AG20443 (cell line): ENCODE data around the gene PJA2.
"Not testable (repeated sequence)": the region's sequence is repeated elsewhere in the genome, so short reads cannot be mapped to it uniquely, and the experiment has no call there.

ENCODE experiments used
- DNase-seq: peaks from one replicate; pipeline ENCODE4 v3.0.0; 2012; ENCODE audit warnings: low spot score, mixed read lengths

The PJA2 gene, protein sequence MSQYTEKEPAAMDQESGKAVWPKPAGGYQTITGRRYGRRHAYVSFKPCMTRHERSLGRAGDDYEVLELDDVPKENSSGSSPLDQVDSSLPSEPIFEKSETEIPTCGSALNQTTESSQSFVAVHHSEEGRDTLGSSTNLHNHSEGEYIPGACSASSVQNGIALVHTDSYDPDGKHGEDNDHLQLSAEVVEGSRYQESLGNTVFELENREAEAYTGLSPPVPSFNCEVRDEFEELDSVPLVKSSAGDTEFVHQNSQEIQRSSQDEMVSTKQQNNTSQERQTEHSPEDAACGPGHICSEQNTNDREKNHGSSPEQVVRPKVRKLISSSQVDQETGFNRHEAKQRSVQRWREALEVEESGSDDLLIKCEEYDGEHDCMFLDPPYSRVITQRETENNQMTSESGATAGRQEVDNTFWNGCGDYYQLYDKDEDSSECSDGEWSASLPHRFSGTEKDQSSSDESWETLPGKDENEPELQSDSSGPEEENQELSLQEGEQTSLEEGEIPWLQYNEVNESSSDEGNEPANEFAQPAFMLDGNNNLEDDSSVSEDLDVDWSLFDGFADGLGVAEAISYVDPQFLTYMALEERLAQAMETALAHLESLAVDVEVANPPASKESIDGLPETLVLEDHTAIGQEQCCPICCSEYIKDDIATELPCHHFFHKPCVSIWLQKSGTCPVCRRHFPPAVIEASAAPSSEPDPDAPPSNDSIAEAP

DNA sequence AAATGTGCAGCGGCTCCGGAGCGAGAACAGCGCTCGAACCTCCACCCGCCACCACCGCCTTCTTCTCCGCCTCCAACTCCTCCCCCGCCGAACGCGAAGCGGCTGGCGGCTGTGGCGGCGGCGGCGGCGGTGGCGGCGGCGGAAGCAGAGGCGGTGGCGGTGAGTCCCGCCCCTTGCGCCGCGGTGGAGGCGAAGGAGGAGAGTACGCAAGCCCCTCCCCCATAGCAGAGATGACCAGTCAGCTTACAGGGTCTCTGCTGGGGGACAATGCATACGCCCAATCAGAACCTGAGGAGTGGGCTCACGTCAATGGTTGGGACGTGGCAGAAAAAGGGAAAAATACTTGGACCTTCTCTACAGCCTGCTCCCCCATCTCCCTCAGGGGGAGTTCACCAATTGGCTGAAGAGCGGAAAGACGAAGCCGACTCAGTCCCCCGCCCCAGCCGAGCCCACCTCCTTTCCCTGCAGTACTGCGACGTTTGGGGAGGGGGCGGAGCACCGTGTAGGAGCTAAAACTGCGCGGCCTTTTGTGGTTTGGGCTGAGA, at the start of gene PJA2:
Gene PJA2 (minus strand): TSS at position 131 of the 545 bp plus-strand sequence. CDS start 26,541 bp downstream, outside the sequence.
- DNase-seq, result peak; percentile 96

DNA sequence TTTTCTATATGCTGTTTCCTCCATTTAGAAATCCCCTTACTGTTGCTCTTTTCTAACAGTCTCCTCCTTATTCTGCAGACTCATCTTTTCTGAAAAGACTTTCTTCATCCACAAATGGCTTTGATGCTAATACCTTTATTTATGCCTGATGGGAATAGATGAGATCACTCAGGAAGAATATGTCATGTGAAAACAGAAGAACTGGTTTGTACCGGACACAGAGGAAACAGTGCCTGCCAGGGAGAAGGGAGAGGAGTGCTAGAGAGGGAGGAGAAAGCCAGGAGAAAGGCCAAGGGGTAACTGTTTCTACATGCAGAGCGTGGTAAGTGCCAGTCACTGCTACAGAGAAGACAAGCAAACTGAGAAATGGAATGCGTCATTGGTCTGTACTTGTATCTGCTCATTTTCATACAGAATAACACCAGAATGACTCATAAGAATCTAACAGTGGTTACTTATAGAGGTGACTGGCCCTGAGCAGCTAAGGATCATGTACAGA, 45.9 kb upstream of the PJA2 start:
- peak; percentile 80 for DNase-seq

DNA sequence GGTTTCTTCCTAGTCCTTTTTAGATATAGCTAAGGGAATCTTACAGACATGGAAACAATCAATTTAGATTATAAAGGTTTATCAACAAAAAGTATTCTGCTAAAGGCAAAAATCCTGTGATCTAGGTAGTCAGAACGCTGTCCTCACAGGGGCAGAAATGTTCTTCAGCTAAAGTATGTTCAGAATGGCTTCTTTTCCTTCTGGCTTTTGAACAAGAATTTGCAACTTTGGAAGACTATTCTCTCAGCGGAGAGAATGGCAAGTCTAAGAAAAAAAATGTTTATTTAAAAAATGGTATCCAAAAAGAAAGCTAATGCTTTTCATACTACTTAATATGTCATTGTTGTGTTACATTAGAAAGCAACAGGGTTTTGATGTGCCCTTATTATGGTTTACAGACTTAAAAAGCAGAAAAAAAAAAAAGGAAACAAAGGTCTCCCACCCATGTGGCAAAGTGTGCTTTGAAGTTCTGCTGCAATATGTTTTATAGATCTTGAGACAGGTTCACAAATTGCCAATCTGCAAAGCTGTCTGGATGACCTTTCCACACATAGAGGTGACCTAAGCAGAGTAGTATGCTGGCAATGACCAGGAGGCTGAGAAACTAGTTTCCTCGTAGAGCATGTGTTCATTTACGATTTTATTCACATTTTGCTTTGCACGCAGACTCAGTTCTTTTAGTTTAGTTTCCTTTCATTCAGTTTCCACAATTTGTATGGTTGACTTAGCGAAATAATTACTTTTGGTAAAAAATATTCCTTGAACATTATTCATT, 45.1 kb upstream of the PJA2 start:
- DNase-seq, result peak; percentile 61

DNA sequence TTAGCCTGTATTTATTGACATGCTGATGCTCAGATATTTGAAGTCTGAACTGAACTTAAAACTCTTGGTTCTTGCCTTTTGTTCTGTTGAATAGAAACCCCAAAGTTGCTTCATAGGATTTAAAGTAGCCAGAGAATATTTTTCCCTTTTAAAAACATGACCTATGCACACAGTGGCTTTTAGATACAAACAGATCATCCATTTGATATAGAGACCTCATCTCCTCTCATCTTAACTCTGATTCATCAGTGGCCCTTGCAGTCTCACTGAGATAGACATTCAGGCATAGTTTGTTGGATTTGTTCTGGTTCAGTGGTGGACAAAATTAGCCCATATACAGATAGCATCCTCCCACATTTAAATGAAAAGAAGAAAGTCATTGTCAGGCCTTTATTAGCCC, 43.5 kb upstream of the PJA2 start:
- DNase-seq, result no peak

DNA sequence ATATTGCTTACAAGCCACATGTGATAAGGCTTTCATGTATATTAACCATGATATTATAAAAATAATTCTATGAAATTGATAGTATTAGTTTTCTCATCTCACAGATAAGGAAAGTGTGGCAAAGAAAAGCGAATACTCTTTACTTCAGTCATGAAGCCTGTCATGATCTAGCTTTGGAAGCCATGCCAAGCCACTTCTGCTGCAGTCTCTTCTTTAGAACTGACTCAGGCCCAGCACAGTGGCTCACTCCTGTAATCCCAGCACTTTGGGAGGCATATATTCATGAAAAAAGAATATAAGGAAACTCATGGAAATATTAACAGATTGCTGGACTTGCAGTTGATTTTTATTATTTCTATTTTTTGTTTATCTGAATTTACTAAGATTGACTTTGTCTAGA, 42.9 kb upstream of the PJA2 start:
- no peak for DNase-seq

DNA sequence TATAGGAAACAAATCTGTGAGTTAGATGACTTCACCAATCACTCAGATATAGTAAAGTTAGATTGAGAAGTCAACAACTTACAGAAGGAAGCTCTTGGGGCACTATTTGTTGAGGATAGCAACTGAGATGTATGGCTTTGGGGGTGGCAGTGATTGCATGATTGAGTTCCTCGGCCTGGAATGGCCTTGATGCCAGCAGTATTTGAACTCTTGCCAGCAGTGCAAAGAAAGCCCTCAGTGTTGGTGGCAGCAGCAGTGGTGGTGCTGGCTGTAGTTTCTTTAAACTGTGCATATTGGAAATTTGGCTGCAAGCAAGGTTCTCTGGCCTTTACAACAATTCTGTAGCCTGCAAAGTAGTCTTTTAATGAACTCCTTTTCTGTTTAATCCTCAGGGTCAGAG, 41.4 kb upstream of the PJA2 start:
- no peak for DNase-seq

DNA sequence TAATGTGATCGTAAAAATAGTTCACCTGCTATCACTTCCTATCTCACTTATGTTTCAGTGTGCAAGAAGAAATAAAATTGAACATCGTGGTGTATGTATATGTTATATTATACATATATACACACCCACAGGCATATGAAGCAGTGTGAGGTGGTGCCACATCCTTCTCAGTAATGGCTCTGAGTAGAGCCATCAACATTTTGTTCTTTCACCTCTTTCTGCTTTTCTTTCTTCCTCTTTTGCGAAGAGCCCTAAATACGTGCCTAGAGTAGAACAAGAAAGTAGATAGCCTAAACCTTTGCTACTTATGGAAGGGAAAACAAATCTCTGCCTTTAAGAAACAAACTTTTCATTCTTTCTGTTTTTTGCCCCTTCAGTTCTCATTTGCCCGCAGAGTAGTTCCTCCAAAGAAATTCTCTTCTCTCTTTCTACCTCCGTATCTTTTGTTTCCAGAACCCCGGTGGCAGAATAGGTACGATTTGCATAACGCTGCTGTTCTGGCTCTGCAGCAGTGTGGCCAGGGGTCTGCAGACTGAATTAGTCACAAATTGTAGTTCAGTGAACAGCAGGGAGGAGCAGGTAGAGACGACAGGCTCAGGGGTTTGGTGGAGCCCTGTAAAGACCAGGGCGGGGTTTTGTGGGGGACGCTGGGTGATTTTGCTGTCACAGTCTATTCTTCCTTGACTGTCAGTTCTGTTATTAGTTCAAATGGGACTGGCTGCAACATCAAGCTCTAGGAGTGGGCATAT, 40.5 kb upstream of the PJA2 start:
- no peak for DNase-seq

DNA sequence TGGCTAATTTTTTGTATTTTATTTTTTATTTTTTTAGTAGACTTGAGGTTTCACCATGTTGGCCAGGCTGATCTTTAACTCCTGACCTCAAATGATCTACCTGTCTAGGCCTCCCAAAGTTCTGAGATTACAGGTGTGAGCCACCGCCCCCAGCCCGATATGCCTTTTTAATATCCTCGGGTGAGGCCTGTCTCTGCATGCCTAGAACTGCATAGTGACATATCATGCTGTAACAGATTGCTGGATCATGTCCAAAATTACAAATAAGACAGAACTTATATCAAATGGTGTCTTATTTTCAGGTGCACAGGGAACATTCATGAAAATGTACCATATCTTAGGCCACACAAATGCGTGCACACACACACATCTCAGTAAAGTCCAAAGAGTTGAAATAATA, 39.1 kb upstream of the PJA2 start:
- no peak for DNase-seq

DNA sequence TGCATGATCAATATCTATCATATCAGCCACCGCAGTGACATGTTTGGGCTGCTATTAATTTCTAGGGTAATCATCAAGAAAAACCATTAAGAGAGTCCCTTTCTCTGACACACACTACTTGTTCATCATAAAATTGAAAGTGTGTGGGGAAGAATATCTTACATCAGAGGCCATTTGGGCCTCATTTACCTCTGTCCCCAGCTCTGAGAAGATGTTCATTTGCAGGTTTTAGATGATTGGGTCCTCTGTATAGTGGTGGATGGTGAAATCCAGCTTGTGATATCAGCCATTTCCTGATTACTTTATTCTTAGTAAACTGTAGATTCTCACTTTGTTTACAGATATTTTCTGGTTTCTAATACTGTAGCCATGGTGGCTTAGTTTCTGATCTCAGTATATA, 29.8 kb upstream of the PJA2 start:
- no peak for DNase-seq

DNA sequence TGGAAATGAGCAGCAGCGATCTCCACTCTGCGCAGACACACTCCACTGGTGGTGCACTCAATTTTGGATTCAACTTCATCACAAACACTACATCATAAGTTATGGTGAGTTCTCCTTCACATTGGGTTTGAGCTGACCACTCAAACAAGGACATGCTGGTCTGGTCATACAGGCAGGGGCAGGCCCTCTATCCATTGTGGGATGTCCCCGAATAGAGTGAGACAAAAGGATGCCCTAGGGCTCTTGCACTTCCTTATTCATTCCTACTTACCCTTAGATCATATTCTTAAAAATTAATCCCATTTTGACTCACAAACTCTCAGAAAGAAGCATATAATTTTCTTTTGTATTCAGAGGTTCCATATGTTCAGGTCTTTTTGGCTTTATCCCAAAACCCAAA, 16.3 kb upstream of the PJA2 start:
- no peak for DNase-seq

DNA sequence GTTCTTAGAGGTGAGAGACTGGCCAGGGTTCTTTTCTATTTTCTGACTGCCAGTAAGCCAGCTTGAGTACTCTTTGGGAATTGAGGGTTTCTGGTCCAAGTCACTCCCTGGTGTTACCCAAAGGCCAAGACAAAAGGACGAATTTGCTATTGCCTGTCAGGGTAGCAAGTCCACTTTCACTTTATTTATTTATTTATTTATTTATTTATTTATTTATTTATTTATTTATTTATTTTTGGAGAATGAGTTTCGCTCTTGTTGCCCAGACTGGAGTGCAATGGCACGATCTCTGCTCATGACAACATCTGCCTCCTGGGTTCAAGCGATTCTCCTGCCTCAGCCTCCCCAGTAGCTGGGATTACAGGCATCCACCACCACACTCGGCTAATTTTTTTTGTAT, 15.7 kb upstream of the PJA2 start:
- DNase-seq, result not testable (repeated sequence)

DNA sequence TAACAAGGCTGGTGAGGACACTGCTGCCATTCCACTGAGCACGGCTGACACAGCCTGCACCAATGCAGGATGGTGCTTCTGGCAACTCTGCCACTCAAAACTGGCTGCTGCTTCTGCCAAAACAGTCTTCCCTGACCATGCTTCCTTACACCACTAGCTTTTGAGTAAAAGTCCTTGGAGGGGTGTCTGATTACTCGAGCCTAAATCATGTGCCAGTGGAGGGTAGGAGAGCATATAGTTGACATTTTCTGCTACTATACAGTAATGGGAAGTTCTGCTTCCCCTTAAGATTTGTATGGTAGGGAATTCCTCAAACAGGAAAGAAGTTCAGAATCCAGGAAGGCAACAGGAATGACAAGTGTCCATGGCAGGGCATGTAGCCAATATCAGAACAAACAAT, 12.2 kb upstream of the PJA2 start:
- DNase-seq, result no peak

DNA sequence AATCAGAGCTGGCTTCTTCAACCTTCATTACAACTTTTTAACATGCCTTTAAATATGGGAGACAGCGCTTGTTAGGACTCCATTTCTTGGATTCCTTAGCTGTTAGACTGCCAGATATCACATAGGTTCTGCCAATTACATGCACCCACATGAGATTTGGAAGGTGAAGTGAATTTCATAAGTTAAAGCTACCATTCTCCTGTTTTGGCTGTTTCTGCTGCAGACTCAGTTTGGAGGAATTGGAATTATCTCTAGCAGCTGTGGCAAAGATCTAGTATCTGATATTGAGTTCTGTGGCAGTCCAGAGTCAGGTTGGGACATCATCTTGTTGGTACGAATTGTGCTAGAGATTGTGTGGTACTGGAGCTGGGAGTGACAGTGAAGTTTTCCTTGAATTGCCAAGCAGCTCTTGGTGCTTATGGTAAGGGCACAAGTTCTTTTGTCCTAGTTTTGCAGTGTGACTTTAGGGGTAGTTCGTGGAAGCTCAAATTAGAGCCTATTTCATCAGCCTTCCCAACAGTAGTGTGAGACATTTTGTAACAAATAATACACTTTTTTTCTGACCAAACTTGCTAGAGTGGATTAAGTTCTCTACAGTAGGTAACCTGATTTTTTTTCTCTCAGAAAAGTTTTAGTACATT, 9.1 kb upstream of the PJA2 start:
- DNase-seq, result no peak

DNA sequence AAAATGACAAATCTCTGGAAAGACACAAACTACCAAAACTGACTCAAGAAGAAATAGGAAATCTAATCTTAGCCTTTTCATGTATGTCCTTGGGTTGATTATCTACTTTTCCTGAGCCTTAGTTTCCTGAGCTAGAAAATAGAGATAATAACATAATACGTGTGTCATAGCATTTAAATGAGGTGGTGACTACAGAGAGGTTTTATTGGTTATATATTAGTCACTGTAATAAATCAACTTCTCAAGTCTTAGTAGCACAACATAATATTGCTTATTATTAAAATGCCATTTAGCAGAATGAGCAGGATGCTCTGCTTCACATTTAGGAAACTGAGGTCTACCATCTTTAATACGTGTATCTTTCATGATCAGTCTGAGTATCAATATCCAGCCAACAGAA, 7.1 kb upstream of the PJA2 start:
- no peak for DNase-seq

DNA sequence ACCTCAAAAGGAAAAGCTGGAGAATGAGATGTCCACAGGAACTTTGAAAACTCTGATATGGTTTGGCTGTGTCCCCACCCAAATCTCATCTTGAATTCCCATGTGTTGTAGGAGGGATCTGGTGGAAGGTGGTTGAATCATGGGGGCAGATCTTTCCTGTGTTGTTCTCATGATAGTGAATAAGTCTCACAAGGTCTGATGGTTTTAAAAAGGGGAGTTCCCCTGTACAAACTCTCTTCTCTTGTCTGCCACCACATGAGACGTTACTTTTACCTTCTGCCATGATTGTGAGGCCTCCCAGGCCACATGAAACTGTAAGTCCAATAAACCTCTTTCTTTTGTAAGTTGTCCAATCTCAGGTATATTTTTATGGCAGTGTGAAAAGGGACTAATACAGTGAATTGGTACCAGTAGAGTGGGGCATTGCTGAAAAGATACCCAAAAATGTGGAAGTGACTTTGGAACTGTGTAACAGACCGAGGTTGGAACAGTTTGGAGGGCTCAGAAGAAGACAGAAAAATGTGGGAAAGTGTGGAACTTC, 4.2 kb upstream of the PJA2 start:
- not testable (repeated sequence) for DNase-seq

DNA sequence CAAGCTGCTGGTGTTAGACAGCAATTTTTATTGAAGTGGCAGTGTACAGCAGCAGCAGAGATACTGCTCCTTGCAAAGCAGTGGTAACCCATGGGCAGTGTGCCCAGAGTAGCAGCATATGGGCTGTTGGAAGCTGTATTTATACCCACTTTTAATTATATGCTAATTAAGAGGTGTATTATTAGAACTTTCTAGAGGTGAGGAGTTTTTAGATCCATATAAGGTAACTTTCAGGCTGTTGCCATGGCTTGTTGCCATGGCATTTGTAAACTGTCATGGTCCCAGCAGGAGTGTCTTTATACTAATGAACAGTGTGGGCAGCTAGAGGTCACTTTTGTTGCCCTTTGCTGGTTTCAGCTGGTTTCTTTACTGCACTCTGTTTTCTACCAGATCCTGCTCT, 3.7 kb upstream of the PJA2 start:
- DNase-seq, result no peak

DNA sequence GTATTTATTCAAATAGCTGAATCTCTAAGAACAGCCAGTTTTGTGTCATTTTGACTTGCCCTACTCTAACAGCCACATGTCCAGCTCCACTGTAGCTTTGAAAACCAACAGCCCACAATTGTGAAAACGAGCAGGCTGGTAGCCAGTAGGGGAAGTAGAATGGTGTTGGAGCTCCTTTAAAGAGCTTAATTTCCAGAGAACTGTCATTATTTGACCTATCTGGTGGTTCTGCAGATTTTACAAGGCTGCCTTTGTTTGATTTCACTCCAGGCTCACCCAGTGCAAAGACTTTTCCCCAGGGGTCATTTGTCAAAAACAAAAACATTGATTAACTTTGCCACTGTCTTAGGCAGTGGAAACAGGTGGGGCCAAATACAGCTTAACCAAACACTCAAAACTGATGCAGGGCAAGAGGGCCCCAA, 3.2 kb upstream of the PJA2 start:
- no peak for DNase-seq

DNA sequence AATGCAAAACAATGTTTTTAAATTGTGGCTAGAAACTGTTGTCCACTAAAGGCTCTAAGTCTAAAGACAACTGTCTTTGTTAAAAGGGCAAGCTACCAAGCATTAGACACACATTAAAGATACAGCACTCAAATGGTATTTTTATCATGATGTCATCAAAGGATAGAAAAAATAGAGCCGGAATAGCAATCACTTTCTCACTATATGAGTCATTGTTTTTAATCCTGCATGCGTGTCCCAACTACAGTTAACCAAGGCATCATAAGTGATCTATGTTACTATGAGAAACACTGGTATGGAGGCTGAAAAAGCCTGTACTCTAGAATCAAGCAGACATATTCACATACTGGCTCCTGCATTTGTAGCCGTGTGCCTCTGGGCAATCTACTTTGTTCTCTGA, 1.9 kb upstream of the PJA2 start:
- peak; percentile 67 for DNase-seq

DNA sequence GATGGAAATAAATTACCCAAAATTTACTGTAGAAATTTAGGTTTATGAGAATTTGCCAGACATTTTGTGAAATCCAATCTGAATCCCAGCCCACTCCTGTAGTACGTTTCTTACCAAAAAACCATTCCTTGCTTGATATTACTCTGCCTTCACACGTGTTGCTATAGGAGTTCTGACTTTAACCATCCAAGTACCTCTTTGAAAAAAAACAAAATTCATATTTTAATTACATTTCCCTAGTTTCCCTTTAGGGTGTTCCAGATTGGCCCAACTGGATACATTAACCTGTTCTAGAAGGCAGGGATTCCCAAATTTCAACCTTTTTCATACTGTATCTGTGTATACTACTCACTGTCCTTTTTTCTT, 1.4 kb upstream of the PJA2 start:
- DNase-seq, result no peak

DNA sequence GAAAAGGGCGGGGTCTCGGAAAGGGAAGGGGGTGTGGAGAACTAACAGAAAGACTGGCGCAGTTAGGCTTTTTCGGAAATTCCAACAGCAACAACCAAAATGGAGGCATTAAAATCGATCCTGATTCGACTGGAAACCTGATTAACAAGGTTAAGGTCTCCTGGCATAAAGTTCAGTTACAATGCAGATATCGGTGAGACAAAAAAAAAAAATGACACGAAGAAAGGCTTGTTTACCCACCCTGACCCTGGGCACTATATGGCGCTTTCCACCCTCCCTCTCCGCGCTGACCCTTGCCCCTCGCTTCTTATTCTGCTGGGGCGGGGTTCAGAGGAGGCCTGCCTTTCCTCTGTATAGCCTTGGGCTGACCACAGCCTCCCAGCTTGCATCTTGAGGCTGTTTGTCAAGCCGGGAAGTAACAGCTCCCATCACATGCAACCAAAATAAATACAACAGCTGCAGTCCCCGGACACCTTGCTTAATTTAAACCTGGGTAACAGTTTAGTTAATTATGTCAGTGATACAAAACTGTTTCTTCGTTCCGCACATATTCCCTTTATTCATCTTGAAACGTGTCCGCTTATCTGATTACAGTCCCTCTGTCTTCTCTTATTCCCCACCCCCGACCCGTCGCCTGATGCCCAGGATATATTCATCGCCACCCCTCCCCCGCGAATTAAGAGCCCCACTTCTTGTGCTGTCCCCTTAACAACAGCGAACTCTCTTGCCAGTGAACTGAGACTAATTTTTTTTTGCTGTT, 795 bp upstream of the PJA2 start:
- peak; percentile 58 for DNase-seq
